OCI-LY1 (cell line): Measurements from ENCODE around the gene RAB11FIP3.
"Not testable (repeated sequence)": the region's sequence is repeated elsewhere in the genome, so short reads cannot be mapped to it uniquely, and the experiment has no call there.

Experiments
- H2AFZ ChIP-seq: fragments of 200-600 bp; sonication (generic), shearing (Covaris generic); 2 replicates; pipeline ENCODE4 v1.6.0; 2014; ENCODE audit warnings: antibody characterized with exemption, mild to moderate bottlenecking, low read length
- H3F3A ChIP-seq: fragments of 200-600 bp; sonication (generic), shearing (Covaris generic); 2 replicates; pipeline ENCODE4 v1.6.0; 2014; ENCODE audit warnings: mild to moderate bottlenecking, antibody characterized with exemption, low read length, moderate library complexity; ENCODE audit not compliant: insufficient read depth
- H3K27ac ChIP-seq: fragments of 200-600 bp; sonication (generic); 2 replicates; pipeline ENCODE4 v1.5.1; 2014; ENCODE audit warnings: low read length, mixed run types, mild to moderate bottlenecking, low read depth; ENCODE audit not compliant: poor library complexity, severe bottlenecking
- H3K27me3 ChIP-seq: fragments of 200-600 bp; sonication (generic); 2 replicates; pipeline ENCODE4 v1.6.0; 2014; ENCODE audit warnings: antibody characterized with exemption, mild to moderate bottlenecking, low read length, moderate library complexity; ENCODE audit not compliant: insufficient read depth
- H3K36me3 ChIP-seq: fragments of 200-600 bp; sonication (generic); 2 replicates; pipeline ENCODE4 v1.6.1; 2014; ENCODE audit warnings: mild to moderate bottlenecking, antibody characterized with exemption, low read length, moderate library complexity, mixed read lengths; ENCODE audit not compliant: insufficient read depth
- H3K4me1 ChIP-seq: fragments of 200-600 bp; sonication (generic); 2 replicates; pipeline ENCODE4 v1.5.1; 2014; ENCODE audit warnings: mild to moderate bottlenecking, low read length, moderate library complexity; ENCODE audit not compliant: insufficient read depth, severe bottlenecking
- H3K4me2 ChIP-seq: fragments of 200-600 bp; sonication (generic), shearing (Covaris generic); 2 replicates; pipeline ENCODE4 v1.6.1; 2014; ENCODE audit warnings: low read length
- H3K4me3 ChIP-seq: fragments of 200-600 bp; sonication (generic); 2 replicates; pipeline ENCODE4 v1.5.1; 2014; ENCODE audit warnings: low read length, low read depth, mild to moderate bottlenecking, mixed read lengths; ENCODE audit not compliant: poor library complexity, severe bottlenecking
- H3K79me2 ChIP-seq: fragments of 200-600 bp; shearing (Covaris generic); 2 replicates; pipeline ENCODE4 v1.6.1; 2016; ENCODE audit warnings: mixed run types, low read length, mixed read lengths; ENCODE audit not compliant: insufficient read depth
- H3K9ac ChIP-seq: fragments of 200-600 bp; sonication (generic), shearing (Covaris generic); 2 replicates; pipeline ENCODE4 v1.6.1; 2014; ENCODE audit warnings: mild to moderate bottlenecking, low read length, mixed read lengths
- H3K9me2 ChIP-seq: fragments of 200-600 bp; sonication (generic), shearing (Covaris generic); 2 replicates; pipeline ENCODE4 v1.6.1; 2014; ENCODE audit warnings: low read depth, mild to moderate bottlenecking, low read length, mixed read lengths
- H3K9me3 ChIP-seq: fragments of 200-600 bp; shearing (Covaris generic); 2 replicates; pipeline ENCODE4 v1.6.1; 2014; ENCODE audit warnings: low read length, mixed read lengths
- H4K20me1 ChIP-seq: fragments of 200-600 bp; sonication (generic), shearing (Covaris generic); 2 replicates; pipeline ENCODE4 v1.6.0; 2016; ENCODE audit warnings: mild to moderate bottlenecking, low read length; ENCODE audit not compliant: insufficient read depth
- CTCF ChIP-seq: fragments of 200-600 bp; sonication (generic), shearing (Covaris generic); IDR thresholded peaks from 2 replicates; pipeline ENCODE4 v1.5.1; 2017; ENCODE audit warnings: mild to moderate bottlenecking, antibody characterized with exemption, low read length, moderate library complexity, mixed read lengths
- EZH2 ChIP-seq: fragments of 200-600 bp; sonication (generic), shearing (Covaris generic); IDR thresholded peaks from 2 replicates; pipeline ENCODE4 v1.8.0; 2017; ENCODE audit warnings: borderline replicate concordance, mixed run types, mild to moderate bottlenecking, antibody characterized with exemption, low read length, moderate library complexity, mixed read lengths

RAB11FIP3 gene

GRCh38 chr16:460787-461186 lies 35.3 kb downstream of the RAB11FIP3 start:
- H3K4me2 ChIP-seq = no peak overlapping the region
- no peaks in the 10 kb centered on the region for H4K20me1 ChIP-seq
- H3K79me2 ChIP-seq = no peaks in the 10 kb centered on the region
- no peaks in the 10 kb centered on the region for H3K9me3 ChIP-seq
- no peaks in the 10 kb centered on the region for H3K9me2 ChIP-seq
- H2AFZ ChIP-seq = no peak overlapping the region
- H3K9ac ChIP-seq = no peak overlapping the region
- H3K4me3 ChIP-seq = no peak overlapping the region
- no peaks in the 10 kb centered on the region for H3K27me3 ChIP-seq
- no peak overlapping the region for H3K27ac ChIP-seq
- no peaks in the 10 kb centered on the region for H3K36me3 ChIP-seq
- H3F3A ChIP-seq = peaks cover 3% of the 10 kb centered on the region; the same call in 1 of the 2 replicates
- no peak for TF ChIP-seq CTCF
- no peak for TF ChIP-seq EZH2
- H3K4me1 ChIP-seq = no peaks in the 10 kb centered on the region

GRCh38 chr16:463071-463470 lies 37.6 kb downstream of the RAB11FIP3 start:
- Histone ChIP-seq H3K9me3 (no peaks in the 10 kb centered on the region), H4K20me1 (no peaks in the 10 kb centered on the region), H3K4me1 (no peaks in the 10 kb centered on the region), H3K27me3 (no peaks in the 10 kb centered on the region), H3K4me2 (no peak overlapping the region), H3K36me3 (no peaks in the 10 kb centered on the region), H3F3A (no peaks in the 10 kb centered on the region), H3K9me2 (no peaks in the 10 kb centered on the region), H2AFZ (no peak overlapping the region), H3K27ac (no peak overlapping the region), H3K4me3 (no peak overlapping the region), H3K79me2 (no peaks in the 10 kb centered on the region), H3K9ac (no peak overlapping the region)
- TF ChIP-seq EZH2 = no peak
- no peak for TF ChIP-seq CTCF

- Histone ChIP-seq H3K36me3 (no peaks in the 10 kb centered on the region), H2AFZ (no peak overlapping the region), H3K9me2 (no peaks in the 10 kb centered on the region), H3K9ac (no peak overlapping the region), H3K79me2 (no peaks in the 10 kb centered on the region), H3K9me3 (no peaks in the 10 kb centered on the region), H3K4me3 (no peak overlapping the region), H3K4me1 (no peaks in the 10 kb centered on the region), H3K27me3 (no peaks in the 10 kb centered on the region), H3K4me2 (no peak overlapping the region), H3F3A (no peaks in the 10 kb centered on the region), H4K20me1 (no peaks in the 10 kb centered on the region), H3K27ac (no peak overlapping the region)
- TF ChIP-seq CTCF (no peak), EZH2 (no peak)
These were observed 41.2 kb downstream of the RAB11FIP3 start for GRCh38 chr16:466651-467050.

GRCh38 chr16:467249-467871 lies 41.9 kb downstream of the RAB11FIP3 start:
- not testable (repeated sequence) for H3K4me2 ChIP-seq, H3K27me3 ChIP-seq, H3K36me3 ChIP-seq, H3K9ac ChIP-seq, H4K20me1 ChIP-seq, H3F3A ChIP-seq, H3K9me2 ChIP-seq, H3K4me3 ChIP-seq, H3K27ac ChIP-seq, H3K4me1 ChIP-seq, H2AFZ ChIP-seq, H3K9me3 ChIP-seq, H3K79me2 ChIP-seq
